Cerebellar nuclear complex (tissue), 1 donor: Measurements from ENCODE around the gene HDLBP.

Experiments
- DNase-seq, 2 experiments: peaks; one replicate each; lab custom pipeline; 2025; lab: John Stamatoyannopoulos, UW

The HDLBP gene, protein sequence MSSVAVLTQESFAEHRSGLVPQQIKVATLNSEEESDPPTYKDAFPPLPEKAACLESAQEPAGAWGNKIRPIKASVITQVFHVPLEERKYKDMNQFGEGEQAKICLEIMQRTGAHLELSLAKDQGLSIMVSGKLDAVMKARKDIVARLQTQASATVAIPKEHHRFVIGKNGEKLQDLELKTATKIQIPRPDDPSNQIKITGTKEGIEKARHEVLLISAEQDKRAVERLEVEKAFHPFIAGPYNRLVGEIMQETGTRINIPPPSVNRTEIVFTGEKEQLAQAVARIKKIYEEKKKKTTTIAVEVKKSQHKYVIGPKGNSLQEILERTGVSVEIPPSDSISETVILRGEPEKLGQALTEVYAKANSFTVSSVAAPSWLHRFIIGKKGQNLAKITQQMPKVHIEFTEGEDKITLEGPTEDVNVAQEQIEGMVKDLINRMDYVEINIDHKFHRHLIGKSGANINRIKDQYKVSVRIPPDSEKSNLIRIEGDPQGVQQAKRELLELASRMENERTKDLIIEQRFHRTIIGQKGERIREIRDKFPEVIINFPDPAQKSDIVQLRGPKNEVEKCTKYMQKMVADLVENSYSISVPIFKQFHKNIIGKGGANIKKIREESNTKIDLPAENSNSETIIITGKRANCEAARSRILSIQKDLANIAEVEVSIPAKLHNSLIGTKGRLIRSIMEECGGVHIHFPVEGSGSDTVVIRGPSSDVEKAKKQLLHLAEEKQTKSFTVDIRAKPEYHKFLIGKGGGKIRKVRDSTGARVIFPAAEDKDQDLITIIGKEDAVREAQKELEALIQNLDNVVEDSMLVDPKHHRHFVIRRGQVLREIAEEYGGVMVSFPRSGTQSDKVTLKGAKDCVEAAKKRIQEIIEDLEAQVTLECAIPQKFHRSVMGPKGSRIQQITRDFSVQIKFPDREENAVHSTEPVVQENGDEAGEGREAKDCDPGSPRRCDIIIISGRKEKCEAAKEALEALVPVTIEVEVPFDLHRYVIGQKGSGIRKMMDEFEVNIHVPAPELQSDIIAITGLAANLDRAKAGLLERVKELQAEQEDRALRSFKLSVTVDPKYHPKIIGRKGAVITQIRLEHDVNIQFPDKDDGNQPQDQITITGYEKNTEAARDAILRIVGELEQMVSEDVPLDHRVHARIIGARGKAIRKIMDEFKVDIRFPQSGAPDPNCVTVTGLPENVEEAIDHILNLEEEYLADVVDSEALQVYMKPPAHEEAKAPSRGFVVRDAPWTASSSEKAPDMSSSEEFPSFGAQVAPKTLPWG (N-terminal part only)

DNA sequence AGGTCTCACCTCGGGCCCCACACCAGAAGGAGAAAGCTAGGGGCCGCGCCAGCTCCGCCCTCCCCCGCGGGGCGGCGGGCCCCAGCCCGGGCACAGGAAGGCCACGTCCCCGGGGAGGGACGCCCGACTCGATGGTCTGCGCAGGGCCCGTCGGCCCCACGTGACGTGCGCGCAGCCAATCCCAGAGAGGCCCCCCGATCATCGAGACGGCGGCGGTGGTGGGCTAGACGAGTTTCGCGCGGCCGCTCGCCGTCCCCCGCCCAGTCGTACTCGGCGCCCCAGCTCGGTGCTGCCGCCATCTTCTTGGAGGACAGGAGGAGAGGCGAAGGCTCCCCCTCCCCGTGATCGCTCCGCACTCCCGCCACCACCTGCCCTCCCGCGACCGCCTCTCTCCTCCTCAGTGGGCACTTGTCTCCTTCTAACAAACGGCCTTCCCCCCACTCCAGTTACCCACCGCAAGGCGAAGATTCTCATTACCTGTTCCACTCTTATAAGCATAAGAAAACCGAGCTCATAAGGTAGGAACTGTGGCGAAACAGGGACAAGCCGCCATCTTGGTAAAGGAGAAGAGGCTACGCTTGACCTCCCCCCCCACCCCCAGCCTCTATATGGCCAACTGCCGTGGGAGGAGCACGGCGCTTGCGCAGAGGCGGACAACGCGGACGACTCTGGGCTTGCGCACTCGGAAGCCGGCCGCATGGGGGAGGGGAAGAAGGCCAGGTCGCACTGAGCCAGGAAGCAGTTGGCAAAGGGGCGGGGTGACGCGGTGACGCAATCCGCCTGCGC lies at the start of gene HDLBP:
Gene HDLBP, minus strand, starts transcription at position 580 of the 786 bp plus-strand sequence. CDS start 48,803 bp downstream, outside the sequence.
- peak; percentile 87 to 92 for DNase-seq

DNA sequence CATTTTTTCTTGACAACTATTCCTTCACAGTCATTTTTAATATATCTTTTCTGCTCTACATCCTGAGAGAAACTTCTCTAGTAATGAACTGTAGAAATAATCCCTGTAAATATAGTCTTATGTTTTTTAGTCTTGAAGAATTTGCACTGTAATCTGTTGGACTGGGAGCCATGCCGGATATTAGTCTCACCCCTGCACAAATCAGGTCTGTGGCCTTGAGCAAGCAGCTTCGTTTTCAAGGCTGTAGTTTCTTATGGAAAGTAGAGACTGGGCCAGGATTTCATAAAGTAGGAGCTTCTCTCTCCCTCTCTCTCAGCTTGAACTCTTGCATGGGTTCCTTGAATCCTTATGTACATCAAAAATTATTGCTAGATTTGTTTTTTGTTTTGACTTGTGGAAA lies 49.3 kb upstream of the HDLBP start:
- no peak for DNase-seq

DNA sequence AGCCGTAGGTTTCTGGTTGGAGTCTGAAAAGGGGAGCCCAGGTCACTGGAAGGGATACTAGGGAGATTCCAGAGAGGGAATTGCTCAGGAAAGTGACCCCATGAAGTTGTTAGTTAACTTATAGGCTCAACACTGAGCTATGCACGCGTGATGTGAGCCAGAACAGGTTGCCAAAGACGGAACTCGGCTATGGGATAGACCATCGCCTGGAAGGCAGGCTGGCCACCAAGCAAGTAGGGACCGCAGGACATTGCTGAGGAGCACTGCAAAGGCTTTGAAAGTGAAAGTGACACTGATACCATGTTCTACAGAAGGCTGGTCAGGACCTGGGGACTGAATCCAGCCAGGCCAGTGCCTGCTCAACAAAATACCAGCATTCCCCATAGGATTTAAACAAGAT lies 48.0 kb upstream of the HDLBP start:
- DNase-seq: no peak

DNA sequence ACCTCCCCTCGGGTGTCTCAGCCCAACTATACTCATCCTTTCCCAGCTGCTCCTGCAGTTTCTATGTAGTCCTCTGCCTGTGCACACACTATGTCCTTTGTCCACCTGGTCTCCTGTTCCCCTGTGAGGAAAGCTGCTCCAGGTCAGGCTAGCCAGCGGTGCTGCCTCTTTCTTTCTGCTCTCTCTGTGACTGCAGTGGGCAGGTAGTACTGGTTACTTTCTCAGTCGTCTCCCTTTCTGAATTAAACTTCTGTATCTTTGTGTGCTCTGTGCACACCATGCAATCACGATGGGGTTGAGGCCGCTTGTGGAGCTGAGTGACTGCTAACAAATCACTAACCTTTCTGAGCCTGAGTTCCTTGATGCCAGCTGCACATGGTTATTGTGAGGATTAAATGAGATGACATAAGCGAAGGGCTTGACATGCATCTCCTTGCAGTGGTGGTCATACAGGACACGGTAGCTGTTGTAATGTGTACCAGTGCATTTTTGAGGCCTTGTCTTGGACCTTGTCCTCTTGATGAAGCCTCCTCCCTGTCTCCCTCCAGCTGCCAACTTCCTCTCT lies 44.1 kb upstream of the HDLBP start:
- no peak for DNase-seq

DNA sequence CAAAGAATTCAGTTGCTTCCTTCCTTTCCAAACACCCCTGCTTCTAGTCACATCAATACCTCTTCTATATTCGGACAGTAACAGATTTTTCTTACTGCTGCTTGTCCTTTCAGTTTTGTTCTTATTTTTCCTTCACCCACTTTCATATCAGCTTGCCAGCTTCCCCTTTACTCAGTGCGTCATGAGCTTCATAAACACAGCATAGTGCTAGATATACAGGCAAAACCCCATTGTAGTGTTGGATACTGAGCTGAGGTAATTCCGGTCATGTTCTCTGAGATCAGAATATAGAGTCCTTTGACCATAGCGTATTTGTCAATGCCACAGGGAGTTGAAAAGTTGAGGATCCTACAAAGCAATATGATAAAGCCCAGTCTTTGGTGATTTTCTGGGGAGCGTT lies 43.0 kb upstream of the HDLBP start:
- no peak for DNase-seq

DNA sequence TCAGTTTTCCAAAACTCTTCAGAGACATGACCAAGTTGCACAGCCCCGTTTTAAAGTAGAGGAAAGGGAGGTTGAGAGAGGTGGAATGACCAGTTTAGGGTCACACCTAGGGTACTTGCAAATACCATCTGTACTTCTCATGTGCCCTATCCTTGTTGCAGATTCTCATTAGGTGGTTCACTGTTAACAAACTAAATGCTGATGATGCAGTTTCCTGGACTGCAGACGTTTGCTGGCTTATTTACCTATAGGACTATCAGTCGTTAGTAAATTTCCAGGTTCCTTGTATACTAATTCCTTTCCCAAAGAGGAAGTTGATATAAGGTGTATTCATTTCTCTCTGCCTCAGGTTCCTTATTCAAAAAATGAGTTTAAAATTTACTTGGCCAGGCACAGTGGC lies 42.1 kb upstream of the HDLBP start:
- no peak for DNase-seq

DNA sequence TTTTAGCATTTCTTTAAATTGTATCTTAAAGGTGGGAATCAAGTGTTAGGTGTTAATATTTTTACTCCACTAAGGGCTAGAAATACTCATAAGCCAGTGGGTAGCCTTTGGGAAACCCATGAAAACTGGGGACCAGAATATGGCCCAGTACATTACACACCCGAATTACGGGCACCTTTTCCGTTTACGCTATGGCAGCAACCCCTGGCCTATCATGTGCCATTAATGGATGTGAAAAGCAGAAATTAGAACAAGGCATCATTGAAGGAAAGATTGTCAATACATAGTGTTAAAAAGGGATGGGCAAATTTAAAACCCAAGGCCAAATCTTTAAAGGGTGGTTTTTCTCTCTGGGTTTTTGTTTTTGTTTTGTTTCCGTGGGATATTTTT lies 41.4 kb upstream of the HDLBP start:
- no peak for DNase-seq

DNA sequence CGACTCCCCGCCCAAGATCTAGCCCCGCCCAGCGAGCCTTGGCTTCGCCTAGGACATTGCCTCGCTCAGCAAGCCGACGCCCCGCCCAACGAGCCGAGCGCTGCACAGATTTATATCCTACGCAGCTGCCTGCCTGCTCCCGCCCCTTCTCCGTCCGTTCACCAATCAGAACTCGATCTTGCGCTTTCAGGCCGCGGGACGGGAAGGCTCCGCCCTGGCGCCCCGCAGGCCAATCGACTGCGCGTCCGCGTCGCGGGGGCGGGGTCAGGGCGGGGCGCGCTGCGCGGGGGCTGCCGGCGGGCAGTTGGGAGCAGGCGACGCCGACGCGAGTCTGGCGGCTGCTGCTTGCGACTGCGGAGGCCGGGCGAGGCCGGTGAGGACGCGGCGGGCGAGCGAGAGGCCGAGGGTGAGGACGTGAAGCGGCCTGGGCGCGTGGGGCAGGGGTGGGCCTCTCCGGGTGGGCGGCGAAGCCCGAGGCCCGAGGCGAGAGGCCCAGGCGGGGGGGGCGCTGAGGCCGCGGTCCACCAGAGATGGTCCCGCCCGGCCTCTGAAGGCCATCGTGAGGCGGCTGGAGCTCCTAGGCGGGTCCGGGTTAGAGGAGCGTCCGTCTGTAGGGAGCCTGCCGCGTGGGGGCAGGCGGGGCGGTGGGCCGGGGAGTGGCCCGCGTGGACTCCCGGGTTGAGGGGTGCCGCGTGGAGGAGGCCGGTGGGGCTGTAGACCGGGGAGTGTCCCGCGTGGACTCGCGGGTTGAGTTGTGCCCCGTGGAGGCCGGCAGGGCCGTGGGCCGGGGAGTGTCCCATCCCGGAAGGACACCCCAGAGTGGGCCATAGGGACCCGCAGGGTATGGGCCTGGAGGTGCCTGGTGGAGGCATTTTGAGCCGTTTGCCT lies 40.8 kb upstream of the HDLBP start, which contains the start of gene FARP2:
Gene FARP2, plus strand, starts transcription at position 303 of the 888 bp plus-strand sequence. CDS start 16,823 bp downstream, outside the sequence.
- peak; percentile 97 to 99 for DNase-seq

DNA sequence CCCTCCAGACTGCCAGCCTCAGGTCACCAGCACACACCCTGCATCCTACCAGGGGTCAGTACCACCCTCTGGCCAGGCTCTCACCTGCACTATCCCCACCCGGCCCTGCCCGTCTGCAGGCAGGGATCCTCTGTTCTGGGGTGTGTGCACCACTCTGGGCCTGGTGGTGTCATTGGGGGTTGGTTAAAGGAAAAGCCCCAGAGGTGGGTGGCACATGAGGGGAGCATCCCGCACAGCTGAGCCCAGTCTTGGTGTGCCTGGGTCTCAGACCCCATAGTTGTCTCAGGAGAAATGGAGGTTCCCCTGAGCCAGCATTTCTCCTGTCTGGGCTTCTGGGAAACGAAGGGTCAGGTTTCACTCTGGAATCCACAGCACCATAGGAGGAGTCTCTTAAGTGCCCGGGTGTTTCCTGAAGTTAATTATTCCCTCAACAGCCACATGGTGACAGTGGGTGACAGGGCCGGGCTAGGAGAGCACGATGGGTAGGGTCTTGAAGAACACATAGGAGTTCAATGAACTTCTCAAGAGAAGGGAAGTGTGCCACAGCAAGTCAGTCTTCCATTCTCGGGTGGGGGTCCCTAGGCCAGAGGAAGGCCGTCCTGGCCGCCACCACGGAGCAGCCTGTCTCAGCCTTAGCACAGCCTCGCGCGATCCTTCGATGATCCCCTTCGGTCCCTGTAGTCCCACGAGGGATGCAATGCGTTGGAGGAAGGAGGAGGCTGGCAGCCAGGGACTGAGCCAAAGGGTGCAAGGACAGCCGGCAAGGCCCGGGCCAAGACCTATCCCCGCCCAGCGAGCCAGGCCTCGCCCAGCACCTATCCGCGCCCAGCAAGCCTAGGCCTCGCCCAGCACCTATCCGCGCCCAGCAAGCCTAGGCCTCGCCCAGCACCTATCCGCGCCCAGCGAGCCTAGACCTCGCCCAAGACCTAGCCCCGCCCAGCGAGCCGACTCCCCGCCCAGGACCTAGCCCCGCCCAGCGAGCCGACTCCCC lies 39.5 kb upstream of the HDLBP start:
- no peak for DNase-seq

DNA sequence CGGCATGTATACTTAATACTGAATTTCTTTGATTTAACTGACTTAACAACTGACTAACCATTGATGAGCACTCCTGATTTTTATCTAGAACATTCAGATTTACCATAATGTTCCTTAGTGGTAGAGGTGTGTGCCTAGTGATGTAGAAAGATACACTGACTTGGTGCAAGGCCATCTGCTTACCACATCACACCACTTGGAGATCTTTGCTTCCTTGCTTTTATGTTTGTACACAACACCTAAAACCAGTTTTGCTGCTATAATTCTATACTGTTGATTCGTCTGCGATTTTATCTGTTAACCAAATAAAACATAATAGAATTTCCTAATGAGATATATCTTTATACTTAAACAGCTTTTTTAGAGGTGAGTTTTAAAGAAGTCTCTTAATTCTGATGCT lies 36.8 kb upstream of the HDLBP start:
- no peak for DNase-seq

DNA sequence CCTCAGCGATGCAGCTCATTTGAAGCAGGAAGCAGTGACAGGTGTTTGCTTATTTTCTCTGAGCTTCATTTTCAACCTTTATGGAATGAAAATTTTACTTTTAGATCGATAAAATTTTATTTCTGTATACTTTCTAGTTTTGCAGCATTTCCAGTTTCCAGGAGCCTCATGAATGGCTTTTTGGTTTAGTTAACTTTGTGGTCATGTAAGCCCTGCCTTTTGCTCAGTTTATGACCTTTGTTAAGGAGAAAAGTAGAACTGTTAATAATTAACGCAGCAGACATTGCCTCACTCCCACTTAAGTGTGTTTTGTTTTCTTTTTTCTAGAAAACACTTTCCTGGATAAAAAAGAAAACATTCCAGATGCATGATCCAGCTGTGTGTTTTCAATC lies 36.2 kb upstream of the HDLBP start:
- no peak for DNase-seq

DNA sequence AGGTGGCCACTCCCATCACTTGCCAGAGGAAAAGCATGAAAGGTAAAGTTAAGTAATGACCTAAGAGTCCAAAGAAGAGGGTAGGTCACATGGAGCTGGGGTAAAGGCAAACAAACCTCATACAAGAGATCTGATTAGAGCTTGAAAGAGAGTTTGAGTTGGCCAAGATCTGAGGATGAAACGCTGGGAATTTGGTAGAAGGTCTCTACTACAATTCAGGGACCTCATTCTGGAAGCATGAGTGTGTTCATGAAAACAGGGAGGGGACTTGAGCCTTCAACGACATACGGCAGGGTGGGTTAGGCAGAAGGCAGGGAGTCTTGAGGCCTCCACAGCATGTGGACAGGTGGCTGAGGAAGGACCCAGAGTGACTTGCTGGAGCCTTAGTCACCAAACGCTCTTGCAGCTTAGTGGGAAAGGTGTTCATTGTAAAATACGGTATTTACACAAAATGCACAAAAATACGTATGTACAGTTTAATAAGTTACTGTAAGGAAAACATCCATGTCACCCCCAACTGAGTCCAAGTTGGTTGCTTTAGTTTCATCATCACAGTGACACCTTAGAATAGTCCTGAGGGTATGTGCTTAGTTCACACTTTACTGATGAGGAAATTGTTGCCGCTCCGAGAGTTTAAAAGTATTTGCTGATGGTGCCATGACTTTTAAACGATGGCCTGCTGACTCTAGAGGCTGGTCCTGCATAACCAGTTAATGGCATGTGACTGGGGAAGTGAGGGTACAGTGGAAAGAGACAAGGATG lies 35.6 kb upstream of the HDLBP start:
- DNase-seq: no peak

DNA sequence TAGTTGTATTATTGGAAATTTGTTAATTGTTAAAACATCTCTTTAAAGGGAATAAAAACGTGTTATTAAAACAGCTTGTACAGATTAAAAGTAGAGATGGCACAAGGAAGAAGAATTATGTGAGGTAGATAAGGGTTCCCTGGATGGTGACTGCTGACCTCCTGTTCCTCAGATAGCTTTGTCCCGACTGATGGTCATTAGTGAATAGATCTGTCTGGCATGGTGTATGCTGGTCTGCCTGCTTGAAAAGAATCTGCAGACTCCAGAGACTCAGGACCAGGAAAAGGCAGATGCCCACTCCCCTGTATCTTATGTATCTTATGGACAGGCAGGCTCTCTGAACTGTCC lies 35.0 kb upstream of the HDLBP start:
- no peak for DNase-seq

DNA sequence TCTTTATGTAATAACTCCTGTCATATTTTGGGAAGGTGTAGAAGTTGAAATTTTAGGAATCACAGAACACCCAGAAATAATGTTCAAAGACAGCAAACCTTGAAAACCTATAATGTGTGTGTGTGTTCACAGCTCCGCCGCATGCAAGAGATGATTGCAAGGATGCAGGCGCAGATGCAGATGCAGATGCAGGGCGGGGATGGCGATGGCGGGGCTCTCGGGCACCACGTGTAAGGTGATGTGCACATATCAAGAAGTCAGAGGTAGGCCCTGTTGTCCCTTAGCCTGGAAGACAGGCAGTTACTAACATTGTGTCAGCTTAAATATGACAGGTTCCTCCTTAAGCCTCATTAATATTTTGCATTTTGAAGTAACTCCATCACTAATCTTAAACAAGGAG lies 34.5 kb upstream of the HDLBP start:
- no peak for DNase-seq

DNA sequence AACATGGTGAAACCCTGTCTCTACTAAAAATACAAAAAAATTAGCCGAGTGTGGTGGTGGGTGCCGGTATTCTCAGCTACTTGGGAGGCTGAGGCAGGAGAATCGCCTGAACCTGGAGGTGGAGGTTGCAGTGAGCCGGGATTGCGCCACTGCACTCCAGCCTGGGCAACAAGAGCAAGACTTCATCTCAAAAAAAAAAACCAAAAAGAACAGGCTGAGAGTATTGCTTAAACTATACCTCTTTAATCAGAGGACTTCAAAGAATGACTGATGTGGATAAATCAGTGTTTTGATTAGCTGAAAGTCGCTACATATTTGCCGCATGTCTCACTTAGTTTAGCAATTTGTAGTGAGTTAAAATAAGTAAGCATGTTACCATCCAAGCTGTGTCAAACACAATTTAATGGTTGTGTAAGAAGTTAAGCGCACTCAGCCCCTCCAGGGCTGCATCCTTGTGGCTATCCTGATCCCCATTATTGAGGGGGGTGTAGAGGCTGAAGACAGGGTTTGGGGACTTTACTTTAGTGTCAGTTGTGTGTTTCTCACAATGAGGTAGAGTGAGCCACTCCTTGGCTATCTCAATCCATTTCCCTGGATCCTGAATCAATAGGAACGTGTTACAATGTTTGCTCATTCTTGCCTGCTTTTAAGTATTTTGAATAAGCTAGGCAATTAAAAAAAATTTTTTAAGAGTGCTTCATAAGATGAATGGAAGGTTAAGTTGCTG lies 29.6 kb upstream of the HDLBP start:
- no peak for DNase-seq

DNA sequence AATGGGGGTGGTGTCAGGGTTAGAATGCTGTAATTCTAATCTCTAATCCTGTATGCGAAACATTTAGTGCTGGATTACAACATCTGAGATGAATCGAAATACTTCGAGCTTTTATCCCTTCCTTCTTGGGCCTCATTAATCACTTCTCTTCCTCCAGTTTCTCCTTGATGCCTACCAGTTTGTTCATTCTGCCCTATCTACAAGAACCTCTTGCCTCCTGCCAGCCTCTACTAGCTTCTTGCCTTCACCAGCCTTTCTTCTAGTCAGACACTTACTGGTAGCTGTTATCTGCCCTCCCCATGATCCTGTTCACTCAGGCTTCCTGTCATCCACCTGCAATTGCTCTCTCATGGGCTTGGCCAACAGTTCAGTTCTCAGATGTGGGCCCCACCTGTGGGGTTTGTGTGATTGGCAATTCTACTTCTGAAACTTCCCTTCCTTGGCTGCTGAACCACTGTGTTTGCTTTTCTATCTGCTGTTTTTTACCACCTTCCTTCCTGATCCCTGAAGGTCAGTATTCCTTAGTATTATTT lies 25.2 kb upstream of the HDLBP start:
- no peak for DNase-seq
